Measurements from ENCODE around the gene NOTCH1.

Gene NOTCH1

DNA sequence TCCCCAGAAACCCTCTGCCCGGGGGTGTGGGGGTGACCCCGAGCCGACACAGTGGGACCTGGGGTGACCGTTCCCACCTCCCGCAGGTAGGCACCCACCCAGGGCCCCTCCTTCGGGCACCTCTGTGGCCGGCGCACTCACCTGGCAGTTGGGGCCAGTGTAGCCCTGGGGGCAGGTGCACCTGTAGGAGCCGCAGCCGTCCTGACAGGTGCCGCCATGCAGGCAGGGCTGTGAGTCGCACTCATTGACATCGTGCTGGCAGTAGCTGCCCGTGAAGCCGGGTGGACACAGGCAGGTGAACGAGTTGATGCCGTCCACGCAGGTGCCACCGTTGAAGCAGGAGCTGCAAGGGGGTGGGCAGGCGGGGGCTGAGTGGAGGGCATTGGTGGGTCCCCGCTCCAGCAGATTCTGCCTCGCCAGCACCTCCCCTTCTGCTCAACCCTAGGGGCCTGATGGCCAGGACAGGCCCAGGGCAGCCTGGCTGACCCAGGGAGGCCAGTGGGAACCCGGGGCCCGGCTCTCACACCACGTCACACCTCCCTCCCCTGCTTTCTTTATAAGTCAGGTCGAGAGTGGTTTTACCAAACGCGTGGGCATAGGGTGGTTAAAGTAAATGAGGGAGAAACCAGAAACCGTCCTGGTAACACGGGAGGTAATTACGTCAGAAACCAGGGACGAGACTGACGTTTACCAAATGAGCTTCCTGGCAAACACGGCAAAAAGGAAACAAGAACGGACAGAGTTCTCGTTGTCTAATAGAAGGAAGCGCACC is 36.9 kb downstream of the NOTCH1 start:
- Histone ChIP-seq H3K36me3 (ENCODE audit: control insufficient read depth in 2 of 2, insufficient read depth in 2 of 2, low read length in 2 of 2) (peaks cover 66 to 83% of the 10 kb centered on the region in 2 donors), H3K4me1 (ENCODE audit: control insufficient read depth in 2 of 2, insufficient read depth in 2 of 2, low read length in 2 of 2) (peaks cover 0 to 2% of the 10 kb centered on the region in 2 donors), H3K4me3 (ENCODE audit: low read length in 2 of 2) (no peak overlapping the region), H3K9me3 (ENCODE audit: control insufficient read depth in 2 of 2, low read length in 2 of 2) (no peaks in the 10 kb centered on the region), H3K27ac (ENCODE audit: low read depth in 2 of 2, low read length in 2 of 2) (no peak overlapping the region), H3K9ac (ENCODE audit: low read depth in 1 of 2, low read length in 2 of 2) (no peak overlapping the region), H3K27me3 (ENCODE audit: control insufficient read depth in 2 of 2, insufficient read depth in 2 of 2, low read length in 2 of 2) (no peaks in the 10 kb centered on the region)

DNA sequence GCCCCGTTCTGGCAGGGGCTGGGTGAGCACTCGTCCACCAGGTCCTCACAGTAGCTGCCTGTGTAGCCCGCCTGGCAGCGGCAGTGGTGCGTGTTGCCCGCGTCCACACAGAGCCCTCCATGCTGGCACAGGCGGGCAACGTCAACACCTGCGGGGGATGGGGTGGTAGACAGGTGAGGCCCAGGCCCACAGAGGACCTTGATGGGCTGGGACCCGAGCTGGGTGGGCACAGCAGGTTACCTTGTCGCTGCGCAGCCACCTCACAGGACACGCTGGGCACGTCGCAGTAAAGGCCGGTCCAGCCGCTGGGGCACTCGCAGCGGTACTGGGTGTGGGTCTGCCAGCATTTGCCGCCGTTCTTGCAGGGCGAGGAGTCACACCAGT is 37.9 kb downstream of the NOTCH1 start:
- no peak overlapping the region for H3K27ac ChIP-seq (ENCODE audit: low read depth in 2 of 2, low read length in 2 of 2)
- H3K4me1 ChIP-seq (ENCODE audit: control insufficient read depth in 2 of 2, insufficient read depth in 2 of 2, low read length in 2 of 2) = no peaks in the 10 kb centered on the region
- H3K9me3 ChIP-seq (ENCODE audit: control insufficient read depth in 2 of 2, low read length in 2 of 2) = no peaks in the 10 kb centered on the region
- H3K36me3 ChIP-seq (ENCODE audit: control insufficient read depth in 2 of 2, insufficient read depth in 2 of 2, low read length in 2 of 2) = peaks cover 69 to 85% of the 10 kb centered on the region in 2 donors
- H3K9ac ChIP-seq (ENCODE audit: low read depth in 1 of 2, low read length in 2 of 2) = no peak overlapping the region
- H3K27me3 ChIP-seq (ENCODE audit: control insufficient read depth in 2 of 2, insufficient read depth in 2 of 2, low read length in 2 of 2) = no peaks in the 10 kb centered on the region
- no peak overlapping the region for H3K4me3 ChIP-seq (ENCODE audit: low read length in 2 of 2)

GRCh38 chr9:136507221-136507991 is 38.4 kb downstream of the NOTCH1 start:
- no peaks in the 10 kb centered on the region for H3K4me1 ChIP-seq (ENCODE audit: control insufficient read depth in 2 of 2, insufficient read depth in 2 of 2, low read length in 2 of 2)
- H3K27ac ChIP-seq (ENCODE audit: low read depth in 2 of 2, low read length in 2 of 2) = no peak overlapping the region
- H3K9ac ChIP-seq (ENCODE audit: low read depth in 1 of 2, low read length in 2 of 2) = no peak overlapping the region
- no peaks in the 10 kb centered on the region for H3K9me3 ChIP-seq (ENCODE audit: control insufficient read depth in 2 of 2, low read length in 2 of 2)
- peaks cover 70 to 86% of the 10 kb centered on the region in 2 donors for H3K36me3 ChIP-seq (ENCODE audit: control insufficient read depth in 2 of 2, insufficient read depth in 2 of 2, low read length in 2 of 2)
- H3K4me3 ChIP-seq (ENCODE audit: low read length in 2 of 2) = no peak overlapping the region
- H3K27me3 ChIP-seq (ENCODE audit: control insufficient read depth in 2 of 2, insufficient read depth in 2 of 2, low read length in 2 of 2) = no peaks in the 10 kb centered on the region

GRCh38 chr9:136506425-136506824 is 39.4 kb downstream of the NOTCH1 start:
- no peak overlapping the region for H3K4me3 ChIP-seq (ENCODE audit: low read length in 2 of 2)
- no peak overlapping the region for H3K27ac ChIP-seq (ENCODE audit: low read depth in 2 of 2, low read length in 2 of 2)
- H3K9ac ChIP-seq (ENCODE audit: low read depth in 1 of 2, low read length in 2 of 2) = no peak overlapping the region
- H3K27me3 ChIP-seq (ENCODE audit: control insufficient read depth in 2 of 2, insufficient read depth in 2 of 2, low read length in 2 of 2) = no peaks in the 10 kb centered on the region
- peaks cover 73 to 83% of the 10 kb centered on the region in 2 donors for H3K36me3 ChIP-seq (ENCODE audit: control insufficient read depth in 2 of 2, insufficient read depth in 2 of 2, low read length in 2 of 2)
- H3K9me3 ChIP-seq (ENCODE audit: control insufficient read depth in 2 of 2, low read length in 2 of 2) = no peaks in the 10 kb centered on the region
- H3K4me1 ChIP-seq (ENCODE audit: control insufficient read depth in 2 of 2, insufficient read depth in 2 of 2, low read length in 2 of 2) = no peaks in the 10 kb centered on the region

GRCh38 chr9:136505406-136506403 is 40.1 kb downstream of the NOTCH1 start:
- Histone ChIP-seq H3K4me1 (ENCODE audit: control insufficient read depth in 2 of 2, insufficient read depth in 2 of 2, low read length in 2 of 2) (no peaks in the 10 kb centered on the region), H3K9me3 (ENCODE audit: control insufficient read depth in 2 of 2, low read length in 2 of 2) (no peaks in the 10 kb centered on the region), H3K27ac (ENCODE audit: low read depth in 2 of 2, low read length in 2 of 2) (no peak overlapping the region), H3K36me3 (ENCODE audit: control insufficient read depth in 2 of 2, insufficient read depth in 2 of 2, low read length in 2 of 2) (peaks cover 71 to 81% of the 10 kb centered on the region in 2 donors), H3K9ac (ENCODE audit: low read depth in 1 of 2, low read length in 2 of 2) (no peak overlapping the region), H3K27me3 (ENCODE audit: control insufficient read depth in 2 of 2, insufficient read depth in 2 of 2, low read length in 2 of 2) (no peaks in the 10 kb centered on the region), H3K4me3 (ENCODE audit: low read length in 2 of 2) (no peak overlapping the region)

- H3K9ac ChIP-seq (ENCODE audit: low read depth in 1 of 2, low read length in 2 of 2) = no peak overlapping the region
- H3K36me3 ChIP-seq (ENCODE audit: control insufficient read depth in 2 of 2, insufficient read depth in 2 of 2, low read length in 2 of 2) = peaks cover 71 to 81% of the 10 kb centered on the region in 2 donors
- no peak overlapping the region for H3K27ac ChIP-seq (ENCODE audit: low read depth in 2 of 2, low read length in 2 of 2)
- H3K4me3 ChIP-seq (ENCODE audit: low read length in 2 of 2) = no peak overlapping the region
- no peaks in the 10 kb centered on the region for H3K27me3 ChIP-seq (ENCODE audit: control insufficient read depth in 2 of 2, insufficient read depth in 2 of 2, low read length in 2 of 2)
- H3K4me1 ChIP-seq (ENCODE audit: control insufficient read depth in 2 of 2, insufficient read depth in 2 of 2, low read length in 2 of 2) = no peaks in the 10 kb centered on the region
- no peaks in the 10 kb centered on the region for H3K9me3 ChIP-seq (ENCODE audit: control insufficient read depth in 2 of 2, low read length in 2 of 2)
Observed at GRCh38 chr9:136504512-136505348, 41.1 kb downstream of the NOTCH1 start.

- Histone ChIP-seq H3K4me1 (ENCODE audit: control insufficient read depth in 2 of 2, insufficient read depth in 2 of 2, low read length in 2 of 2) (no peaks in the 10 kb centered on the region), H3K9ac (ENCODE audit: low read depth in 1 of 2, low read length in 2 of 2) (no peak overlapping the region), H3K27ac (ENCODE audit: low read depth in 2 of 2, low read length in 2 of 2) (no peak overlapping the region), H3K27me3 (ENCODE audit: control insufficient read depth in 2 of 2, insufficient read depth in 2 of 2, low read length in 2 of 2) (no peaks in the 10 kb centered on the region), H3K9me3 (ENCODE audit: control insufficient read depth in 2 of 2, low read length in 2 of 2) (no peaks in the 10 kb centered on the region), H3K4me3 (ENCODE audit: low read length in 2 of 2) (no peak overlapping the region), H3K36me3 (ENCODE audit: control insufficient read depth in 2 of 2, insufficient read depth in 2 of 2, low read length in 2 of 2) (peaks cover 75 to 81% of the 10 kb centered on the region in 2 donors)
Observed at GRCh38 chr9:136502940-136503550, 42.8 kb downstream of the NOTCH1 start.

DNA sequence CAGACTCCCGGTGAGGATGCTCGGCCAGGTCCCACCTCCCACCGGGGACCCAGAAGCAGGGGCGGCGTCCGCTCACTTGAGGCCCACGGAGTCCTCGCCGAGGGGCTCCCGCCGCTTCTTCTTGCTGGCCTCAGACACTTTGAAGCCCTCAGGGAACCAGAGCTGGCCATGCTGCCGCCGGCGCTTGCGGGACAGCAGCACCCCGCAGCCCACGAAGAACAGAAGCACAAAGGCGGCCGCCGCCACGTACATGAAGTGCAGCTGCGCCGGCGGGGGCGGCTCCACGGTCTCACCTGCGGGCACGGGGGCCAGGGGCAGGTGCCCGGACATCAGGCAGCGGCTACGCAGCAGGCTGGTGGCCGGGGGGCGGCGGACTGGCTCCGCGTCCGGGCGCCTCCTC is 43.7 kb downstream of the NOTCH1 start:
- Histone ChIP-seq H3K27ac (ENCODE audit: low read depth in 2 of 2, low read length in 2 of 2) (no peak overlapping the region), H3K36me3 (ENCODE audit: control insufficient read depth in 2 of 2, insufficient read depth in 2 of 2, low read length in 2 of 2) (peaks cover 73 to 78% of the 10 kb centered on the region in 2 donors)

DNA sequence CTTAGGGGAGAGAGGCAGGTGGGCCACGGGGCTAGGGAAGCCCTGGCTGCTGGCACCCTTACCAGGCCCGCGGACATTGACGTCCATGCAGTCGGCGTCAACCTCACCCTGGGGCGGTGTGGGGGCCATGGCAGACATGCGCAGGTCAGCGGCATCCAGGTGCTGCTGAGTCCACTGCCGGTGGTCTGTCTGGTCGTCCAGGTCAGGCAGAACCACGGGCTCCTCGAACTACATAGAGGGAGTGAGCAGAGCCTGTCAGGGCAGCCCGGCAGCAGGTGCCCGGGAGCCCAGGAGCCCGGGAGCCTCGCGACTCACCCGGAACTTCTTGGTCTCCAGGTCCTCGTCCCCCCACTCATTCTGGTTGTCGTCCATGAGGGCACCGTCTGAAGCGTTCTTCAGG is 44.2 kb downstream of the NOTCH1 start:
- Histone ChIP-seq H3K4me3 (ENCODE audit: low read length in 2 of 2) (no peak overlapping the region), H3K4me1 (ENCODE audit: control insufficient read depth in 2 of 2, insufficient read depth in 2 of 2, low read length in 2 of 2) (no peaks in the 10 kb centered on the region), H3K27ac (ENCODE audit: low read depth in 2 of 2, low read length in 2 of 2) (no peak overlapping the region), H3K9ac (ENCODE audit: low read depth in 1 of 2, low read length in 2 of 2) (no peak overlapping the region), H3K27me3 (ENCODE audit: control insufficient read depth in 2 of 2, insufficient read depth in 2 of 2, low read length in 2 of 2) (no peaks in the 10 kb centered on the region), H3K9me3 (ENCODE audit: control insufficient read depth in 2 of 2, low read length in 2 of 2) (no peaks in the 10 kb centered on the region), H3K36me3 (ENCODE audit: control insufficient read depth in 2 of 2, insufficient read depth in 2 of 2, low read length in 2 of 2) (peaks cover 74 to 79% of the 10 kb centered on the region in 2 donors)

More for the DNA sequence above, 43.7 kb downstream of the NOTCH1 start:
- Histone ChIP-seq H3K4me3 (ENCODE audit: low read length in 2 of 2) (no peak overlapping the region), H3K27me3 (ENCODE audit: control insufficient read depth in 2 of 2, insufficient read depth in 2 of 2, low read length in 2 of 2) (no peaks in the 10 kb centered on the region), H3K4me1 (ENCODE audit: control insufficient read depth in 2 of 2, insufficient read depth in 2 of 2, low read length in 2 of 2) (no peaks in the 10 kb centered on the region), H3K9me3 (ENCODE audit: control insufficient read depth in 2 of 2, low read length in 2 of 2) (no peaks in the 10 kb centered on the region), H3K9ac (ENCODE audit: low read depth in 1 of 2, low read length in 2 of 2) (no peak overlapping the region)

Measured in mucosa of rectum (tissue), 2 donors.